HUDEP-2 (cell line): Measurements from ENCODE around the gene WBP11.
"Not testable (repeated sequence)": the region's sequence is repeated elsewhere in the genome, so short reads cannot be mapped to it uniquely, and the experiment has no call there.

Source experiments
- DNase-seq, 76 experiments: peaks; one replicate each; lab custom pipeline; 2025; ENCODE audit not compliant: unreplicated experiment in 76 of 76; lab: John Stamatoyannopoulos, UW

WBP11 gene

GRCh38 chr12:14774074-14774905 is 29.0 kb downstream of the WBP11 start:
- DNase-seq: peak in 75 of 76 experiments; percentile 36 to 96 (median 87)

DNA sequence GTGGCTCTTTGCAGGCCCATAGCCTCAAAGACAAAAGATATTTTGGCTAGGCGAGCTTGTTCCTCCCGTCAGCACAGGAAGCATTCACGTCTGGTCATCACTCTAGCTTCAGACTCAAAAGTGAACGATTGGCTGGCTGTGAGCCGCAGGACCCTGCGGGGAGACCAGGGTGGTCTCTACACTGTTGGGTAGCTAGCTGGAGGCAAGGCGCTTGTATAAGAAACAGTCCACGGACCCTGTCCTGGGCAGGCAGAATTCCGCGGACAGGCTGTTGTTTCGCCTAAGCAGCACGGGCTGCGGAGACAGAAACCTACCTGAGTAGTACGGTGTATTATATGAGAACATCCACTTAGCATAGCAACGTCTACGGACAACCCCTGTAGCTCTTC is 29.6 kb downstream of the WBP11 start:
- peak in 6 of 76 experiments; percentile 27 to 80 (median 54) for DNase-seq

- DNase-seq: no peak
Observed at GRCh38 chr12:14772946-14773345, 30.3 kb downstream of the WBP11 start.

- DNase-seq: no peak
Observed at GRCh38 chr12:14771651-14772137, 31.6 kb downstream of the WBP11 start.

DNA sequence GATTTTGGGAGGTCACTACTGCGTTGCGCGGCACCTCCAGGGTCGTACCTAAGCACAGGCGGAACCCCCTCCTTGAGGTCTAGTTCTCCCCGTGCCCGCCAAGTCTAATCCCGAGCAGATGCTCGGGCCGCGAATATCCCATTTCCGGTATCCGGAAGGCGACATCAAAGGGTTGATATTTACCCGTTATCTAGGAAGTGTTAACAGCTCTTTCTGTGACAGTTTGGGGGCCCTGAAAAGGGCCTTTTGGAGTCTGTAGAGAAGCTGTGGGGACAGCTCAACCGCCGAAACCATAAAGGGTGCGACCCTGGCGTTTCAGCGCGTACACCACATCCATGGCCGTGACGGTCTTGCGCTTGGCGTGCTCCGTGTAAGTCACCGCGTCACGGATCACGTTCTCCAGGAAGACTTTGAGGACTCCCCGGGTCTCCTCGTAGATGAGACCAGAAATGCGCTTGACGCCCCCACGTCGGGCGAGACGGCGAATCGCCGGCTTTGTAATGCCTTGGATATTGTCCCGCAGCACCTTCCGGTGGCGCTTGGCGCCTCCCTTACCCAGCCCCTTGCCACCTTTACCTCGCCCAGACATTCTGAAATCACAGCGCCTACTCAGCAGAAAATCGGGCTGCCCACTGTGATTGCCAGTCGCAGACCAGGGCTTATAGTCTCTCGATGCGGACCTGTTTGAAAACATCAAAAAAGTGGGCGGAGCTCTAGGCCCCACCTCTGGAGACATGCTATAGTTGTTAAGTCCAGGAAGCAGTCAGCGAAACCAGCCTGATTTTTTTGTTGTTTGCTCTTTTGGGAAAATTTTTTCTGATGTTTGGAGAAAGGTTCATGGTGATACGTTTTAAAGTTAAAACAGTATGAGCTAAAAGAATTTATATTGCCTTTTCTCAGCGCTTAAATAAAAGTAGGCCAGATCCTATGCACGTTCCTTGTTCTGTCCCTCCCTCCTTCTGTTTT is 32.5 kb downstream of the WBP11 start:
- DNase-seq: peak in 75 of 76 experiments; percentile 25 to 92 (median 75)

DNA sequence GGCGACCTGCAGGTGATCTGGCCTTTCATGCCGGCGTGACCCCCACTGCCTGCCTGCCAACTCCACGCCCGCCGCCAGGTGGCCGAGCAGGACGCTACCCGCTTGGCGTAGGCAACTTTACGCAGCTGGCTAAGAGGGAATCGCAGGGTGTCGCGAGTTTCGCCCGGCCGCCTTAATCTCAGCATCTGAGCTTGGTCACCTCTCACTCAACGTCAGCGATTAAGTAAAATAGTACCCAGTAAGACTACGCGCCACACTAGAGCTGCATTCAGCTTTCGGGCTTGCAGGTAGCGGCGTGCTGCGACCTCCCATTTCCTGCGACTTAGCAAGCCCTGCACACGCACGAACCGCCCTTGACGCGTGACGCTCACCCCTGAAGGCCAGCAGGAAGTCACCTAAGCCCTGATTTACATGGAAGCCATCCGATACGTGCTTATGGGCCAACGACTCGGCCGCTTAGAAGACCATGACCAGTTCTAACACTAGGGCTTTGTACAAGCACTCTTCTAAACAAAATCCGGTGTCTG is 33.2 kb downstream of the WBP11 start:
- peak in 72 of 76 experiments; percentile 11 to 82 (median 60) for DNase-seq

DNA sequence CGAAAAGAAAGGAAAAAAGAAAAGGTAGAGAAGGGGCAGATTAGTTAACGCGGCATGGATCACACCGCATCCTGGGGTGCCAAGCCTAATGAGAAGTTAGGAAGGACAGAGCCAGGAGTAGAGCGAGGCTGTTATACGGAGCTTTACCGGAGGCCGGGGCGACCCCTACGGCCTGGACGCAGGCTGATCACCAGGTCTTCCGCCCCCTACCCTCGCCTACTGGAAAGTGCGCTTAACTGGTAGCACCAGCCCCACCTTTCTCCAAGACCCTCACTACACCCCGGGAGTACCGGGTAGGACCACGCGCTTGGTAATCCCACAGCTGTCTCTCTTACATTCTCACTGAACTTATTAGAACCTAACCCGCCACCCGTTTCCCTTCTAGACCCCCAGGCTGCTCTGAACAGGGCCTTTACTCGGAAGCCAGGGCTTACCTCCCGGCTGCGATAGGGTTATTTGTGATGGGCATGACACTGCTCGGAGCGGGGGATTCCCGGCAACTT is 33.8 kb downstream of the WBP11 start:
- DNase-seq: peak in 2 of 76 experiments; percentile 18 to 23

- no peak for DNase-seq
Observed at GRCh38 chr12:14768823-14769405, 34.4 kb downstream of the WBP11 start.

- no peak for DNase-seq
Observed at GRCh38 chr12:14767617-14768016, 35.7 kb downstream of the WBP11 start.

DNA sequence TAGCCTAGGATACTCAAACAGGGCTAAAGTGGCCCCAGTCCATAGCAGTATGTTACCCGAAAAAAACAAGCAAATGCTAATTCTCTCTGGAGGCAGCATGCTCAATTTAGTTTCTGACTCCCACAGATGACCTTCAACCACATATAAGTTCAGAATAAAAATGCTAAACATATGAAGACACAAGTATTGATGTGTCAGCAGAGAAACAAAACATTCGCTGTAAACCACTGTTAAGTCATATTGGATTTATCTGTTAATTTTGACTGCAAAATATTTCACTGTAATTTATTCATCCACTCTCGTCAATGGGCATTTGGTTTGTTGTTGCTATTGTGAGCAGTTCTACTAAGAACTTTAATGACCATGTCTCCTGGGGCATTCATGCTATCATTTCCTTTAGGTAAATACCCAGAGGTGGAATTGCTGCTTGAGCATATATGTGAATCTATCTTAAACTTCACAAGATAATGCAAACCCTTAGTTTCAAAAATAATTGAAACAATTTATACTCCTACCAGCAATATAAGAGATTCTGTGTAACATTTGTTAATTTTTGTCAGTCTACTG is 36.5 kb downstream of the WBP11 start:
- no peak for DNase-seq

DNA sequence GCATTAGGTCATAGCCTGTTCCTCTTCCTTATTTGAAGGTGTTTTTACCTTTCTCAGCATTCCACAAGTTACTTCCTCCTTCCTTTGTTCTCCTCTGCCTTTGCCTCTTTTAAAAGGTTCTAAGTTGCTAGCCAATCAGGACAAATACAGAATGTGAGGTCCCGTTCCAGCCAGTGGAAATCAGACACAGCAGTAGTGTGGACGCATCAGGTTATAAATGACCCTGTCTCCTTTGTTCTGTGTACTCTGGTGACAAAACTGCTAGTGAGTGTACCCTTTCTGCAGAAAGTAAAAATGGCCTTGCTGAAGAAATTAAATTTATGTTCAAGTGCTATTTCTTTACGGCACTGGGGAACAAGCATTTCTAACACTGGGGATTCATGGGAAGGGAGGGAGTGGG is 37.3 kb downstream of the WBP11 start:
- not testable (repeated sequence) for DNase-seq

DNA sequence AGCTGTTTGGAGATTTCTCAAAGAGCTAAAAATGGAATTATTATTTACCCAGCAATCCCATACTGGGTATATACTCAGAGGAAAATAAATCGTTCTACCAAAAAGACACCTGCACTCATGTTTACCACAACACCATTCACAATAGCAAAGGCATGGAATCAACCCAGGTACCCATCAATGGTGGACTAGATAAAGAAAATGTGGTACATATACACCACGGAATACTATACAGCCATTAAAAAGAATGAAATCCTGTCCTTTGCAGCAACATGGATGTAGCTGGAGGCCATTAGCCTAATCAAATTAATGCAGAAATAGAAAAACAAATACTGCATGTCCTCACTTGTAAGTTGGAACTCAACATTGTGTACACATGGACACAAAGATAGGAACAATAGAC is 37.9 kb downstream of the WBP11 start:
- DNase-seq: no peak

DNA sequence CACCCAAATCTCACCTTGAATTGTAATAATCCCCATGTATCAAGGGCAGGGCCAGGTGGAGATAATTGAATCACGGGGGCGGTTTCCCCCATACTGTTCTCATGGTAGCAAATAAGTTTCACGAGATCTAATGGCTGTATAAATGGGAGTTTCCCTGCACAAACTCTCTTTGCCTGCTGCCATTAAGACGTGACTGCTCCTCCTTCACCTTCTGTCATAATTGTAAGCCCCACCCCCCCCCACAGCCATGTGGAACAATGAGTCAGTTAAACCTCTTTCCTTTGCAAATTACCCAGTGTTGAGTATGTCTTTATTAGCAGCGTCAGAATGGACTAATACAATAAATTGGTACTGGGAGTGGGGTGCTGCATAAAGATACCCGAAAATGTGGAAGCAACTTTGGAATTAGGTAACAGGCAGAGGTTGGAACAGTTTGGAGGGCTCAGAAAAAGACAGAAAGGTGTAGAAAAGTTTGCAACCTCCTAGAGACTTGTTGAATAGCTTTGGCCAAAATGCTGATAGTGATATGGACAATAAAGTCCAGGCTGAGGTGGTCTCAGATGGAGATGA is 43.5 kb downstream of the WBP11 start:
- not testable (repeated sequence) for DNase-seq

- no peak for DNase-seq
Observed at GRCh38 chr12:14756334-14757143, 46.7 kb downstream of the WBP11 start.

GRCh38 chr12:14751986-14752385 is 51.3 kb downstream of the WBP11 start:
- no peak for DNase-seq

DNA sequence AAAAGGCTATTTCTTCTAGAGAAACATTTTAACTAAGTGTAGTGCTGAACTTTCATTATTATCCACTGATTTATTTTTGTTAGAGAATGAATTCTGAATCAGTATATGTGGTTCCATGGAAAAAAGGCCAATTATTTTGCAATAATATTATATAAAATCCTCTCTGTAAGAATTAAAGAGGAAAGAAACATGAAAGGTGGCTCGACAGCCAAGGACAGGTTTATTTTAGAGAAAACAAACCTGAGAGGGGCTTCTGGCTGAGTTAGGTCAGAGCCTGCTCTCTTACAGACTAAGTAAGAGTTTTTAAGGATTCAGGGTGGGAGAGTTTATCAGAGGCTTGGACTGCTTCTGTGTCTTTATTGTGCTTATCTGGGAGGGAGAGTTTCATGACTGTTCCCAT is 60.2 kb downstream of the WBP11 start:
- no peak for DNase-seq

DNA sequence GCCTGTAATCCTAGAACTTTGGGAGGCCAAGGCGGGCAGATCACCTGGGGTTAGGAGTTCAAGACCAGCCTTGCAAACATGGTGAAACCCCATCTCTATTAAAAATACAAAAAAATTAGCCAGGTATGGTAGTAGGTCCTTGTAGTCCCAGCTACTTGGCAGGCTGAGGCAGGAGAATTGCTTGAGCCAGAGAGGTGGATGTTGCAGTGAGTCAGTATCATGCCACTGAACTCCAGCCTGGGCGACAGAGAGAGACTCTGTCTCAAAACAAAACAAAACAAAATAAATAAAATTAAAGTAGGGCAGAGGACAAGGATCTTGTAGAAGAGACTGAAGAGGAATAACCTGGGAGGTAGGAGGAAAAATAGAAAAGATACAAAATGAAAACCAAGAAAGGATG is 61.3 kb downstream of the WBP11 start:
- no peak for DNase-seq

DNA sequence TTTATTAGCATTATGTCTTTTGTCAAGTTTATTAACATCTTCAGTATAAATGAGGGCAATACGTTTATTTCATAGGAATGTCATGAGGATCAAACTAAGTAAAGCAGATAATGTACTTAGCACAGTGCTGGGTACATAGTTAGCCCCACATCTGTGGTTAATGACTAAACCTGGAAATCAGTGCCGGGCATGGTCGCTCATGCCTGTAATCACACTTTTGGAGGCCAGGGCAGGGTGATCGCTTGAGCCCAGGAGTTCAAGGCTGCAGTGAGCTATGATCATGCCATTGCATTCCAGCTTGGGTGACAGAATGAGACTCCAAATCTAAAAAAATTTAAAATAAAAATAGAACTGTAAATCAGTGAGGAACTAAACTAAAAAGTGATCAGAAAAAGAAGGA is 62.1 kb downstream of the WBP11 start:
- no peak for DNase-seq

DNA sequence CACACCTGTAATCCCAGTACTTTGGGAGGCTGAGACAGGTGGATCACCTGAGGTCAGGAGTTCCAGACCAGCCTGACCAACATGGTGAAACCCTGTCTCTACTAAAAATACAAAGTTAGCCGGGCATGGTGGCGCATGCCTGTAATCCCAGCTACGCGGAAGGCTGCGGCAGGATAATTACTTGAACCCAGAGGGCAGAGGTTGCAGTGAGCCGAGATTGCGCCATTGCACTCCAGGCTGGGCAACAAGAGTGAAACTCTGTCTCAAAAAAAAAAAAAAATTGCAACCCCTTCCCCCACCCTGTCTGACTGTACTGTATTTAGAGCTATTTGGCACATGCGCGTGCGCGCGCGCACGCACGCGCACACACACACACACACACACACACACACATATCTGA is 66.8 kb downstream of the WBP11 start:
- not testable (repeated sequence) for DNase-seq
